Stimulated activated CD4-positive, alpha-beta T cell treated with anti-CD3 and anti-CD28 coated beads, Interleukin-12 subunit alpha, Interleukin-12 subunit beta, amount 100 ng/mL, for 24 hours (primary cell): ENCODE measurements around the gene UVRAG.
A peak's percentile ranks its signal among the peaks of the same experiment; 100 is the strongest.

ENCODE experiments used
- DNase-seq, 2 experiments: peaks; one replicate each; pipeline ENCODE4 v3.0.0-alpha.2; 2020; ENCODE audit warnings: low read depth in 2 of 2

UVRAG gene

GRCh38 chr11:75784085-75784478 lies 30.9 kb upstream of the UVRAG start:
- DNase-seq = no peak

- DNase-seq = no peak
Observed at GRCh38 chr11:75784506-75784905, 30.5 kb upstream of the UVRAG start.

DNA sequence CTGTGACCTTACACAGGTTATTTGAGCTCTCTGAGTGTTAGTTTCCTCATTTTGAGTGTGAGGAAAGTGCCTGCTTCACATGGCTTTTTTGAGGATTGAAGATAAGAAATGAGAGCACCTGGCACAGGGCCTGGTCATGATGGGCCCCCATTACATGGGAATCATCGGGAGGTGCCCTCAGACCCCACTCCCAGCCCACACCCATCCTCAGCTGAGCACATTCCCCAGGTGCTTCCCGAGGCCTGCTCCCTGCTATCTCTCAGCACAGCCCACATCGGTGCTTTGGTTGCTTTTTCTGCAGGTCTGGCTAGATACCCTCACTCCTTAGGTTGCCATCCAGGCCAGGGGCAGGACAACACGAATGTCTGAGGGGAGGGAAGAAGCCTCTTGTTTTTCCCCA lies 29.8 kb upstream of the UVRAG start:
- no peak for DNase-seq

GRCh38 chr11:75786101-75786736 lies 28.8 kb upstream of the UVRAG start:
- no peak for DNase-seq

- DNase-seq = no peak
Observed at GRCh38 chr11:75789521-75789920, 25.5 kb upstream of the UVRAG start.

GRCh38 chr11:75790986-75791385 lies 24.0 kb upstream of the UVRAG start:
- no peak for DNase-seq

GRCh38 chr11:75792127-75792731 lies 22.8 kb upstream of the UVRAG start:
- no peak for DNase-seq

GRCh38 chr11:75792997-75793800 lies 21.8 kb upstream of the UVRAG start:
- no peak for DNase-seq

DNA sequence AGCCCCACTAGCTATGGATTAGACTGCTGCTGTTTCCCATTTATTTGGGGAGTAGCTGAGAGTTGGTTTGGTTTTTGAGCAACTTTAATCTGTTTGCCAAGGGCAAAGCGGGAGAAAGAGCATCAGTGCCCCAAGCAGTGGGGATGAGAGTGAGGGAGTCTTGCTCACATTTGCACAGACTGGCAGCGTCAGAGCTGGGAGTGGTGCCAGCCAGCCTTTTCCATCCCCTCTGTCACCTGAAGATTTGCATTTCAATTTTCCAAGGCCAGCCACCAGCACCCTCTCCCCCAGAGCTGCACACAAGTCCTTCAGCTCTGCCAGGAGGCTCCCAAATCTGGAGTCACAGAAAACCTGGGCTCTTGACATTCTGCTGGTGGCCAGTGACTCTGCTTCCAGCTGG lies 21.0 kb upstream of the UVRAG start:
- no peak for DNase-seq

DNA sequence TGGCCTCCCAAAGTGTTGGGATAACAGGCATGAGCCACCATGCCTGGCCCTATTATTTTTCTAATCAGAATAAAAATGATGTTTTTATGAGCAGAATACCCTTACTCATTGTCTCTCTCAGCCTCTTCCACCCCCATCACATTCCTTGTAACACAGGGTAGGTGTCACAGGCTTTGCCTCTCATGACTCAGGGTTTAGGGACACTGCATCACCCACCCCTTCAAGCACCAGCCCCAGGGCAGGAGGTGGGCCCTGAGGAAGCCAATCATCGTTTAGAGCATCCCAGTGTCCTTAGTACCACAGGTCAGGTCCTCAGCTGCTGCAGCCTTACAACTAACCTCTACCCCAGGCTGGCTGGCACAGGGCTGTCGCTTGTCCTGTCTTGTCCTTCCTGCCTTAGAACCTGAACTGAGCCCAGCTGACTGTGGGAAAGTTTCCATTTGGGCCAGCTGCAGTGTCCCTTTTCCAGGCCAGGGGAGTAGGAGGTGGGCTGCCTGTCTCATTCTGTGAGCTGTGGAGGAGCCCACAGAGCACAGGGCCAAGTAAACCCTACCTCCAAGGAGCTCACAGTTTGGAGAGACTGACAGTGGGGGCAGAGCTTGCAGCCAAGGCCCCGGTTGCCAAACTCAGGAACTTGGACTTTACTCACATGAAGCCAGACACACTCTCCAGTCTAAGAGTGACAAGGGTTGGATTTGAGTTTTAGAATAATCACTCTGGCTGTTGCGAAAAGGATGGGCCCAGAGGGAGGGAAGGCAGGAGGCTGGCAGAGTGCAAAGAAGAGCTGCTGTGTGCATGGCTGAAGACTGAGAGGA lies 19.5 kb upstream of the UVRAG start:
- DNase-seq = no peak

DNA sequence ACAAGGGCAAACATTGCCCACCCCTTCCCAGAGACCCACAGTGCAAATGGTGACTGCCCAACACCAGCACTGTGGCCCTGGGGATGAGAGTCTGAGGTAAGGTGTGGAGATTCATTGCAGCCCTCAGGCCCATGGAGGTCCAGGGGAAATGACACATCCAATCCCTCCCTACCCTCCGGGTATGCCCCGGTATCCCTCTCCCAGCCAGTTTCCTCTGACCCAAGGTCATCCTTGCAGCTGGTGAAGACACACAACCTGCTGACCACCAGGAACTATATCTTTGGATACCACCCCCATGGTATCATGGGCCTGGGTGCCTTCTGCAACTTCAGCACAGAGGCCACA lies 18.9 kb upstream of the UVRAG start:
- DNase-seq = no peak

DNA sequence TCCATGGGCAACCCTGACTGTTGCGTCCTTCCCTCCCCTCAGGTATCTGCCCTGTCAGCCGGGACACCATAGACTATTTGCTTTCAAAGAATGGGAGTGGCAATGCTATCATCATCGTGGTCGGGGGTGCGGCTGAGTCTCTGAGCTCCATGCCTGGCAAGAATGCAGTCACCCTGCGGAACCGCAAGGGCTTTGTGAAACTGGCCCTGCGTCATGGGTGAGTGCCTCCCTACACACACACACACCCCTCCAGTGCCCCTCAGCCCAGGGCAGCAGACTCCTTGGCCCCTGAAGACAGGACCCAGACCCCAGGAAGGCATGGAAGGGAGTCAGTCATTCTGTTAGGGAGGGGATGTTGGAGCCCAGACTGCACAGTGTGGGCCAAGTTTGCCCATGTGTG lies 17.9 kb upstream of the UVRAG start:
- DNase-seq = no peak

- no peak for DNase-seq
Observed at GRCh38 chr11:75797792-75798191, 17.2 kb upstream of the UVRAG start.

DNA sequence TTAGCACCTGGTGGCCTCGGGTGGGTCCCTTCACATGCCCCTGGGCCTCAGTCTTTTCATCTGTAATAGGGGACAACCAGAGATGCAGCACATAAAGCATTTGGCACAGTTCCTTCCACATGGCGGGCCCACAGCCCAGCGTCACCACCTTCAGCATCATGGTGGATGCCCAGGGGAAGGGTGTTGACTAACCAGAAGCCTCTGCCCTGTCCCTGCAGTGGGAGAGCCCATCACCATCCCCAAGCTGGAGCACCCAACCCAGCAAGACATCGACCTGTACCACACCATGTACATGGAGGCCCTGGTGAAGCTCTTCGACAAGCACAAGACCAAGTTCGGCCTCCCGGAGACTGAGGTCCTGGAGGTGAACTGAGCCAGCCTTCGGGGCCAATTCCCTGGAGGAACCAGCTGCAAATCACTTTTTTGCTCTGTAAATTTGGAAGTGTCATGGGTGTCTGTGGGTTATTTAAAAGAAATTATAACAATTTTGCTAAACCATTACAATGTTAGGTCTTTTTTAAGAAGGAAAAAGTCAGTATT lies 14.8 kb upstream of the UVRAG start:
- DNase-seq = no peak

DNA sequence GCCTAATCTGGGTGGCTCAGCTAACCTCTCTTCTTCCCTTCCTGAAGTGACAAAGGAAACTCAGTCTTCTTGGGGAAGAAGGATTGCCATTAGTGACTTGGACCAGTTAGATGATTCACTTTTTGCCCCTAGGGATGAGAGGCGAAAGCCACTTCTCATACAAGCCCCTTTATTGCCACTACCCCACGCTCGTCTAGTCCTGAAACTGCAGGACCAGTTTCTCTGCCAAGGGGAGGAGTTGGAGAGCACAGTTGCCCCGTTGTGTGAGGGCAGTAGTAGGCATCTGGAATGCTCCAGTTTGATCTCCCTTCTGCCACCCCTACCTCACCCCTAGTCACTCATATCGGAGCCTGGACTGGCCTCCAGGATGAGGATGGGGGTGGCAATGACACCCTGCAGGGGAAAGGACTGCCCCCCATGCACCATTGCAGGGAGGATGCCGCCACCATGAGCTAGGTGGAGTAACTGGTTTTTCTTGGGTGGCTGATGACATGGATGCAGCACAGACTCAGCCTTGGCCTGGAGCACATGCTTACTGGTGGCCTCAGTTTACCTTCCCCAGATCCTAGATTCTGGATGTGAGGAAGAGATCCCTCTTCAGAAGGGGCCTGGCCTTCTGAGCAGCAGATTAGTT lies 14.2 kb upstream of the UVRAG start:
- DNase-seq = no peak

DNA sequence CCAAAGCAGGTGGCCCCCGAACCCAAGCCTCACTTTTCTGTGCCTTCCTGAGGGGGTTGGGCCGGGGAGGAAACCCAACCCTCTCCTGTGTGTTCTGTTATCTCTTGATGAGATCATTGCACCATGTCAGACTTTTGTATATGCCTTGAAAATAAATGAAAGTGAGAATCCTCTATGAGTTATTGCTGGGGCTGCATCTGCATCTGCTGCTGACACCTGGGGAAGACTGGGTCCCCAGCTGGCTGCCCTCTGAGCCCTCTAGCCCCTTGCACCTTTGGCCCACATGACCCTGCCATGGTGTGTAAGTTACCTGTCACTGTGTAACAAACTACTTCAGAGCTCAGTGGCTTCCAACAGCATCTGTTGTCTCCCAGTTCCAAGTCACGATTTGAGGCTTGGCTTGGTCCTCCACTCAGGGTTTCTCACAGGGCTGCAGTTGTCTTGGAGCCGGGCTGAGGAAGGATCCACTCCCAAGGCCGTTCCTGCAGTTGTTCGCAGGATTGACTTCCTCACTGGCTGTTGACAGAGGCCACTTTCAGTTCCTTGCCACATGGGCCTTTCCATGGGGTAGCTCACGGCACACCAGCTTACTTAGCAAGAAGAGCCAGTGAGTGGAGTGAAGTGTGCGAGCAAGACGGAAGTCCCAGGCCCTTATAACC lies 13.5 kb upstream of the UVRAG start:
- no peak for DNase-seq

DNA sequence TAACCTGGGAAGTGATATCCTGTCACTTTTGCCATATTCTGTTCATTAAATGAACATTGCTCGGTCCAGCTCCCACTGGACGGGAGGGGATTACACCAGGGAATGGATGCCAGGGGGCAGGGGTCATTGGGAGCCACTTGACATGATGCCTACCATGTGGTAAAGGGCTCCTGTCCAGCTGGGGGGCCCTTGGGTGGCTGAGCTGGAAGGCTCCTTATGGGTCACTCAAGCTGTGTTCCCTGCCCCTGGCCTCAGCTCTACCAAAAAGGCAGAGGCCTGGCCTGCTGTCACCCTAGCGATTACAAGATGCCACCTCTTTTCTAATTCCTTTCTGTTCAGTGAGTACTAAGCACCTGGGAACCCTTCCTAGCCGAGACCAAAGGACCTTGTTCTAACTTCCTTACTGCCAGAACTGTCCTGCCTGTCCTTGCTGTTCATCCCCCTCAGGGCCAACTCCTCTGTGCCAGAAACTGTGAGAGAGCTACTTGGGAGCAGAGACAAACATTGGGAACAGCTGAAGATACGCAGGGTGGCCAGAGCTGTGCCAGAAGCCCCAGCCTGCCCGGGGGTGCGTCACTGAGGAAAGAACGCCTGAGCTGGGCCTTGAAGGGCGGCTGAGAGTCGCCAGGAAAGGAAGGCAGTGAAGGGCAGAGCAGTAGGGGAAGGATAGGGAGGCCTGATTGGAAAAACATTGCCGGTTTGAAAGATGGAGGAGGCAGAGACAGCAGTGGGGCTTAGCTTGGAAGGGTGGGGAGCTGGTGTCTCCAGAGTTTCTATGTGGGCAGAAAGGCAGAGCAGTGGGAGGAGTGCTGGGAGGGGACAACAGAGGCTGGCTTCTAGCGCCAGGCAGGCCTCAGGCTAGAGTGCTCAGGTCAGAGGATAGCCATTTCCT lies 12.7 kb upstream of the UVRAG start:
- DNase-seq = no peak

GRCh38 chr11:75802913-75803820 lies 11.8 kb upstream of the UVRAG start:
- DNase-seq = peak; percentile 41 to 66

DNA sequence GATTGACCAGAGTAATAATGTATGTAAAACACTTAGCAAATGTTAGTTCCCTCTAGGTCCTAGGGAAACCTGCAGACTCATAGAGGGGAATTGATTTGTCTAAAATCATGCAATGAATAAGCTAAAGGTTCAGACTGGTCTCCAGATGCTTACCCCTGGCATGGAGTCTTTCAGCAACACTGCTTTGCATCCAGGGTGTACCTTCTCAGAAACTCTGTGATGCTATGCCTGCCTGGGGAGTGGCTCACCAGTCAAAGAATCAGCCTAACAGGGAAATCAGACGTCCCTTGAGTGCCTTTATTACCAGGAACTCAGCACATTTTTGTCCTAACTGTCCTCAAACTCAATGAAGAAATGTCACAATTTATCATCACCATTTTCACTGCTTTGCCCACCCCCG lies 5.9 kb upstream of the UVRAG start:
- no peak for DNase-seq
